Naive thymus-derived CD8-positive, alpha-beta T cell (primary cell): ENCODE results near the gene S100A11. TPM values are rescaled to one million over a fixed set of nuclear protein-coding genes. Genes with fewer than 3 reads are reported as not detected.

ENCODE experiments used
- ATAC-seq, 2 donors: fragments of 150-1000 bp; cut with Tn5 transposase in 1 of 2; sonication (Bioruptor Pico), chemical (Tn5 transposase) in 1 of 2; 1 replicate in 1 of 2; 2 replicates in 1 of 2; pipeline ENCODE4 v1.10.0; 2021; ENCODE audit warnings: mild to moderate bottlenecking in 2 of 2, moderate library complexity in 2 of 2
- POLR2A ChIA-PET: fragments of 350-600 bp; sonication (Branson Sonifier 250); formaldehyde crosslinking; loops from one replicate; lab custom pipeline; 2021; ENCODE audit warnings: antibody characterized with exemption; lab: Charles Lee
- DNase-seq, 10 donors: peaks; one replicate each; pipeline versions ENCODE4 v3.0.0 to v3.0.0-alpha.2; 2020 to 2022
- H3K27ac Mint-ChIP-seq, 10 donors: one replicate each; pipeline ENCODE4 v1.8.0; 2020 to 2022; ENCODE audit warnings: mild to moderate bottlenecking in 10 of 10, mixed read lengths in 10 of 10, moderate library complexity in 4 of 10, inconsistent platforms in 1 of 10
- H3K27me3 Mint-ChIP-seq, 5 donors: one replicate each; pipeline ENCODE4 v1.8.0; 2021 to 2022; ENCODE audit warnings: mixed read lengths in 5 of 5
- H3K36me3 Mint-ChIP-seq, 3 donors: one replicate each; pipeline ENCODE4 v1.8.0; 2020 to 2022; ENCODE audit warnings: mixed read lengths in 3 of 3, mild to moderate bottlenecking in 2 of 3, inconsistent platforms in 1 of 3
- H3K4me1 Mint-ChIP-seq, 4 donors: one replicate each; pipeline ENCODE4 v1.8.0; 2021 to 2022; ENCODE audit warnings: mixed read lengths in 4 of 4
- H3K4me3 Mint-ChIP-seq, 10 donors: one replicate each; pipeline ENCODE4 v1.8.0; 2020 to 2022; ENCODE audit warnings: mild to moderate bottlenecking in 10 of 10, mixed read lengths in 10 of 10, moderate library complexity in 6 of 10, inconsistent platforms in 1 of 10
- H3K9me3 Mint-ChIP-seq, 9 donors: one replicate each; pipeline ENCODE4 v1.8.0; 2020 to 2022; ENCODE audit warnings: mixed read lengths in 9 of 9, mild to moderate bottlenecking in 3 of 9, inconsistent platforms in 1 of 9, moderate library complexity in 1 of 9
- polyA plus RNA-seq, 3 donors: library from polyadenylated mRNA; unstranded; fragments of 300-500 nt; fragmentation: Illumina TruSeq; gene quantifications; one replicate each; pipeline ENCODE4 v1.2.3, GENCODE V29; 2021
- total RNA-seq, 8 experiments: library from RNA in 2 of 8; stranded (reverse) in 2 of 8; gene quantifications; one replicate each; pipeline ENCODE4 v1.2.3 and lab custom pipeline; 2021 to 2026

S100A11 gene
- total and polyA plus RNA-seq, 5 experiments from 2014 or later = 62.0 to 124 (median 88.6) TPM

GRCh38 chr1:152035539-152036266, 1.1 kb downstream of the S100A11 start:
- Mint-ChIP-seq H3K9me3 (no peaks in the 10 kb centered on the region), H3K36me3 (peaks cover 5 to 21% (median 17%) of the 10 kb centered on the region in 3 donors), H3K27ac (peak overlapping the region; percentile 91 to 100 (median 98)), H3K4me3 (peak overlapping the region; percentile 90 to 100 (median 96)), H3K27me3 (no peaks in the 10 kb centered on the region), H3K4me1 (peaks cover 26 to 60% (median 47%) of the 10 kb centered on the region in 4 donors)
- peak in 1 of 10 donors; percentile 8 for DNase-seq
- POLR2A ChIA-PET = interaction anchor here (0.6 to 5.0 kb wide), 12 partner anchors 10 to 423 kb away, joined by 3 to 112 read pairs (median 5); partner anchors contain the start of gene THEM4
- peak; percentile 10 to 19 for ATAC-seq

- Mint-ChIP-seq H3K27ac (peak overlapping the region; percentile 91 to 100 (median 98)), H3K27me3 (no peaks in the 10 kb centered on the region), H3K9me3 (no peaks in the 10 kb centered on the region), H3K4me1 (peaks cover 27 to 60% (median 47%) of the 10 kb centered on the region in 4 donors), H3K4me3 (peak overlapping the region; percentile 90 to 100 (median 96)), H3K36me3 (peaks cover 5 to 21% (median 17%) of the 10 kb centered on the region in 3 donors)
- ATAC-seq (peak; percentile 78 to 90), DNase-seq (peak; percentile 26 to 75 (median 61))
- POLR2A ChIA-PET = interaction anchor here (0.7 to 5.0 kb wide), 14 partner anchors 10 to 424 kb away, joined by 3 to 112 read pairs (median 4); partner anchors contain the start of gene THEM4
Measured at GRCh38 chr1:152034654-152035538, 1.9 kb downstream of the S100A11 start.

- peaks cover 28 to 60% (median 48%) of the 10 kb centered on the region in 4 donors for H3K4me1 Mint-ChIP-seq
- ATAC-seq (no peak), DNase-seq (no peak)
- POLR2A ChIA-PET = interaction anchor here (0.8 to 5.0 kb wide), 9 partner anchors 9 to 153 kb away, joined by 3 to 112 read pairs (median 4); partner anchors contain the start of gene THEM4
- peak overlapping the region; percentile 90 to 100 (median 96) for H3K4me3 Mint-ChIP-seq
- peaks cover 5 to 21% (median 17%) of the 10 kb centered on the region in 3 donors for H3K36me3 Mint-ChIP-seq
- no peaks in the 10 kb centered on the region for H3K9me3 Mint-ChIP-seq
- no peaks in the 10 kb centered on the region for H3K27me3 Mint-ChIP-seq
- H3K27ac Mint-ChIP-seq = peak overlapping the region; percentile 91 to 100 (median 98)
Measured at GRCh38 chr1:152034324-152034653, 2.5 kb downstream of the S100A11 start.

- ATAC-seq = no peak
- H3K36me3 Mint-ChIP-seq = peaks cover 5 to 22% (median 17%) of the 10 kb centered on the region in 3 donors
- POLR2A ChIA-PET = interaction anchor here (0.6 kb wide), 1 partner anchor 13 kb away, joined by 3 read pairs; no protein-coding TSS in a partner anchor
Measured at GRCh38 chr1:152029929-152030211, 6.9 kb downstream of the S100A11 start.

GRCh38 chr1:152029144-152029928, 7.5 kb downstream of the S100A11 start:
- POLR2A ChIA-PET = interaction anchor here (0.6 kb wide), 1 partner anchor 14 kb away, joined by 3 read pairs; no protein-coding TSS in a partner anchor
- Mint-ChIP-seq H3K27ac (peak overlapping the region in 4 of 10 donors; percentile 16 to 79 (median 35)), H3K4me3 (no peak overlapping the region), H3K9me3 (peaks cover 0 to 1% (median 0%) of the 10 kb centered on the region in 9 donors), H3K27me3 (peaks cover 0 to 3% (median 0%) of the 10 kb centered on the region in 5 donors), H3K36me3 (peaks cover 5 to 22% (median 17%) of the 10 kb centered on the region in 3 donors), H3K4me1 (peaks cover 17 to 29% (median 22%) of the 10 kb centered on the region in 4 donors)
- no peak for DNase-seq
- ATAC-seq = no peak

More at GRCh38 chr1:152029929-152030211, 6.9 kb downstream of the S100A11 start:
- Mint-ChIP-seq H3K27me3 (peaks cover 0 to 2% (median 0%) of the 10 kb centered on the region in 5 donors), H3K27ac (peak overlapping the region in 2 of 10 donors; percentile 52 to 79), H3K4me1 (peaks cover 19 to 34% (median 27%) of the 10 kb centered on the region in 4 donors), H3K9me3 (peaks cover 0 to 1% (median 0%) of the 10 kb centered on the region in 9 donors), H3K4me3 (no peak overlapping the region)
- no peak for DNase-seq

- ATAC-seq (no peak), DNase-seq (no peak)
- peaks cover 4 to 11% (median 6%) of the 10 kb centered on the region in 4 donors for H3K4me1 Mint-ChIP-seq
- H3K36me3 Mint-ChIP-seq = peaks cover 3 to 6% (median 4%) of the 10 kb centered on the region in 3 donors
- H3K27ac Mint-ChIP-seq = peak overlapping the region in 1 of 10 donors; percentile 29
- peaks cover 0 to 8% (median 2%) of the 10 kb centered on the region in 5 donors for H3K27me3 Mint-ChIP-seq
- no peak overlapping the region for H3K4me3 Mint-ChIP-seq
- POLR2A ChIA-PET = no interaction called here
- H3K9me3 Mint-ChIP-seq = peaks cover 0 to 1% (median 0%) of the 10 kb centered on the region in 9 donors
Measured at GRCh38 chr1:152026895-152027294, 9.9 kb downstream of the S100A11 start.

- POLR2A ChIA-PET = interaction anchor here (0.6 kb wide), 1 partner anchor 10 kb away, joined by 3 read pairs; no protein-coding TSS in a partner anchor
- Mint-ChIP-seq H3K36me3 (peaks cover 0 to 2% (median 0%) of the 10 kb centered on the region in 3 donors), H3K4me3 (no peak overlapping the region), H3K4me1 (peaks cover 0 to 4% (median 3%) of the 10 kb centered on the region in 4 donors), H3K27ac (no peak overlapping the region), H3K27me3 (peaks cover 2 to 11% (median 6%) of the 10 kb centered on the region in 5 donors), H3K9me3 (peaks cover 0 to 1% (median 0%) of the 10 kb centered on the region in 9 donors)
- DNase-seq = no peak
- ATAC-seq = no peak
Measured at GRCh38 chr1:152024223-152024622, 12.6 kb downstream of the S100A11 start.

GRCh38 chr1:152023221-152023620, 13.6 kb downstream of the S100A11 start:
- H3K9me3 Mint-ChIP-seq = peaks cover 0 to 1% (median 0%) of the 10 kb centered on the region in 9 donors
- ATAC-seq (no peak), DNase-seq (no peak)
- no peak overlapping the region for H3K4me3 Mint-ChIP-seq
- H3K27me3 Mint-ChIP-seq = peaks cover 2 to 11% (median 6%) of the 10 kb centered on the region in 5 donors
- H3K4me1 Mint-ChIP-seq = no peaks in the 10 kb centered on the region
- H3K27ac Mint-ChIP-seq = no peak overlapping the region
- H3K36me3 Mint-ChIP-seq = no peaks in the 10 kb centered on the region
- POLR2A ChIA-PET = no interaction called here

- H3K36me3 Mint-ChIP-seq = no peaks in the 10 kb centered on the region
- POLR2A ChIA-PET = no interaction called here
- H3K27ac Mint-ChIP-seq = no peak overlapping the region
- no peak overlapping the region for H3K4me3 Mint-ChIP-seq
- peaks cover 2 to 11% (median 6%) of the 10 kb centered on the region in 5 donors for H3K27me3 Mint-ChIP-seq
- no peaks in the 10 kb centered on the region for H3K4me1 Mint-ChIP-seq
- no peak for DNase-seq
- no peak for ATAC-seq
- peaks cover 0 to 1% (median 0%) of the 10 kb centered on the region in 9 donors for H3K9me3 Mint-ChIP-seq
Measured at GRCh38 chr1:152022474-152022873, 14.3 kb downstream of the S100A11 start.

- no peak overlapping the region for H3K4me3 Mint-ChIP-seq
- H3K4me1 Mint-ChIP-seq = no peaks in the 10 kb centered on the region
- POLR2A ChIA-PET = no interaction called here
- peaks cover 0 to 1% (median 0%) of the 10 kb centered on the region in 9 donors for H3K9me3 Mint-ChIP-seq
- no peak for ATAC-seq
- H3K36me3 Mint-ChIP-seq = no peaks in the 10 kb centered on the region
- peaks cover 2 to 11% (median 6%) of the 10 kb centered on the region in 5 donors for H3K27me3 Mint-ChIP-seq
- no peak overlapping the region for H3K27ac Mint-ChIP-seq
- DNase-seq = no peak
Measured at GRCh38 chr1:152021569-152021968, 15.2 kb downstream of the S100A11 start.

- Mint-ChIP-seq H3K4me1 (no peaks in the 10 kb centered on the region), H3K4me3 (no peak overlapping the region), H3K27ac (no peak overlapping the region), H3K9me3 (no peaks in the 10 kb centered on the region), H3K27me3 (peaks cover 2 to 11% (median 5%) of the 10 kb centered on the region in 5 donors), H3K36me3 (no peaks in the 10 kb centered on the region)
- DNase-seq (no peak), ATAC-seq (no peak)
- POLR2A ChIA-PET = no interaction called here
Measured at GRCh38 chr1:152020849-152021248, 16.0 kb downstream of the S100A11 start.
